Activated gamma-delta T cell treated with anti-CD3 and anti-CD28 coated beads, Interleukin-2, amount 50 U/mL, for 16 hours (primary cell): ENCODE results near the gene MT1G.
"Not testable (repeated sequence)": the region's sequence is repeated elsewhere in the genome, so short reads cannot be mapped to it uniquely, and the experiment has no call there.

Source experiments
- DNase-seq: peaks from one replicate; pipeline ENCODE4 v3.0.0-alpha.2; 2020; ENCODE audit warnings: low read depth

The MT1G gene

GRCh38 chr16:56665286-56666261 lies 2.3 kb downstream of the MT1G start:
- DNase-seq, result not testable (repeated sequence)

GRCh38 chr16:56664506-56664905 lies 3.4 kb downstream of the MT1G start:
- no peak for DNase-seq

GRCh38 chr16:56662357-56663354 lies 5.2 kb downstream of the MT1G start:
- no peak for DNase-seq

GRCh38 chr16:56658327-56658875 lies 9.5 kb downstream of the MT1G start:
- no peak for DNase-seq

GRCh38 chr16:56657555-56658326 lies 10.1 kb downstream of the MT1G start, which contains the start of gene MT1F:
Gene MT1F, plus strand, starts transcription at chr16:56657959. Its CDS starts 100 bp downstream, at chr16:56658059.
- peak; percentile 43 for DNase-seq

GRCh38 chr16:56653218-56653617 lies 14.6 kb downstream of the MT1G start:
- no peak for DNase-seq

- DNase-seq, result no peak
These were observed 15.3 kb downstream of the MT1G start for GRCh38 chr16:56652600-56652999.

GRCh38 chr16:56651586-56651985 lies 16.3 kb downstream of the MT1G start, which contains the start of gene MT1B:
Gene MT1B, plus strand, starts transcription at chr16:56651886. Its CDS starts 68 bp downstream, at chr16:56651954.
- no peak for DNase-seq

- no peak for DNase-seq
These were observed 18.0 kb downstream of the MT1G start for GRCh38 chr16:56649820-56650219.

- DNase-seq, result no peak
These were observed 18.6 kb downstream of the MT1G start for GRCh38 chr16:56649271-56649670.

- DNase-seq, result no peak
These were observed 20.0 kb downstream of the MT1G start for GRCh38 chr16:56647641-56648431.

GRCh38 chr16:56645838-56646237 lies 22.0 kb downstream of the MT1G start:
- no peak for DNase-seq

GRCh38 chr16:56645311-56645710 lies 22.6 kb downstream of the MT1G start:
- DNase-seq, result no peak

GRCh38 chr16:56643833-56644232 lies 24.0 kb downstream of the MT1G start:
- DNase-seq, result no peak

- DNase-seq, result peak; percentile 57
These were observed 24.6 kb downstream of the MT1G start for GRCh38 chr16:56643080-56643778.

- no peak for DNase-seq
These were observed 26.7 kb downstream of the MT1G start for GRCh38 chr16:56641166-56641565.

GRCh38 chr16:56640076-56640475 lies 27.8 kb downstream of the MT1G start:
- no peak for DNase-seq

- no peak for DNase-seq
These were observed 28.8 kb downstream of the MT1G start for GRCh38 chr16:56639045-56639444.
